ENCODE measurements around the gene ATXN2.
"Not testable (repeated sequence)": the region's sequence is repeated elsewhere in the genome, so short reads cannot be mapped to it uniquely, and the experiment has no call there.

GRCh38 chr12:111402490-111402824, 196.7 kb downstream of the ATXN2 start:
- not testable (repeated sequence) for TF ChIP-seq CTCF, POLR2A (IDR thresholded peaks at IDR 0.05)
